Activated CD4-positive, alpha-beta T cell treated with anti-CD3 and anti-CD28 coated beads for 1 hour (primary cell): ENCODE measurements around the gene FAHD1.
"Not testable (repeated sequence)": the region's sequence is repeated elsewhere in the genome, so short reads cannot be mapped to it uniquely, and the experiment has no call there.

Source experiments
- DNase-seq: peaks from one replicate; pipeline ENCODE4 v3.0.0-alpha.2; 2020

FAHD1 gene

DNA sequence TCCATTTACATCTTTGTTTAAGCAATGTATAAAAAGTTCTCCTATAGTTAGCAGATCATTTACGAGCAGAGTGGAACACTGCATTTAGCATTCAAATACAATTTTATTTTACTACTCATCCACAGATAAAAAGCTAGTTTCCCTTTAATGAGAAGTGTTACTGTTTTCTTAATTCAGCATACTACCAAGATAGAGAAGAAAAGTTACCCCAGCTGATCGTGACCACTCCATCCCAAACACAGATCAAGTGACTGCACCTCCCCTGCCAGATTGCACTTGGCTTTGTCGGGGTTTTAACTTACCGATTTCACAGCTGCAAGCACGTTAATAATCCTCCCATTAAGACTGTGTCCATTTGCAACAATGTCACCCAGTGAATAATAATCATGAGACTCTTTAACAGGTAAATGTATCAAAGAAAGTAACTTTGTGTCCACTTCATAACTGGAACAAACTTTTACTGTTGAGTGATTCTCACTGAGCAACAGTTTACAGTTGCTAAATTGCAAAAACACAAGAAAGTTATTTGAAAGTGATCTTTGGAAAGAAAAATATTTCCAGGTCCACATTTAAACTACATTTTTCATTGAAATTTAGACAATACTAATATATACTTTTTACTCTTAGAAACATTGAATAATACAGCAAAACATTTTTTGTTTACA, 30.6 kb downstream of the FAHD1 start:
- DNase-seq = no peak

DNA sequence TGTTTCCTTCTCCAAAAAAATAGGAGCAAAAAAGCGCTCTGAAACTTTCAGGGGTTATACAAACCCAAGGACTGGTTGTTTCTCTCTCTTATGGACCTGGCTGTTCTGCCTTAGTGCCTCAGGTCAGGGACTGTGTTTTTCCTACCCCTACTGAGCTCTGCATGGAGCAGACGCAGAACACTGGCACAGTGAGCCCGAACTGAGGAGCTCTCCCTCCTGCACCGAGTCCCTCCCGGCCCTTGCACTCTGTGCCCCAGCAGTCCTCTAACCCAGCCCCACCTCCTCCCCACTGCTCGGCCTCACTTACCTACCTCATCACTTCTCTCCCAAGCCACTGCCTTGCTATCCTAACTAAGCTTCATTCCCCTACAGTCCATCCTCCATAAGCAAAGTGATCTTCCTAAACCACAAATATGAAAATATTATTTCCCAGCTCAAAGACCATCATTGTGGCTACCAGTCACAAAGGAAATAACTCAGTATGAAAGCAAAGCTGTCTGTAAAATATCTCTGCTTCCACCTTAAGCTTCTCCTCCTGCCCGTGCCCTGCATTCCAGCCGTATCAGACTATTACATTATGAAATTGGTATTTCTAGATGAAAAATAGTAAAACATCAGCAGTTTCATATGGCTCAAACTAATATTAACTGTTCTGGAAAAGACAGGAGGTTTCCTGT, 31.3 kb downstream of the FAHD1 start:
- no peak for DNase-seq

DNA sequence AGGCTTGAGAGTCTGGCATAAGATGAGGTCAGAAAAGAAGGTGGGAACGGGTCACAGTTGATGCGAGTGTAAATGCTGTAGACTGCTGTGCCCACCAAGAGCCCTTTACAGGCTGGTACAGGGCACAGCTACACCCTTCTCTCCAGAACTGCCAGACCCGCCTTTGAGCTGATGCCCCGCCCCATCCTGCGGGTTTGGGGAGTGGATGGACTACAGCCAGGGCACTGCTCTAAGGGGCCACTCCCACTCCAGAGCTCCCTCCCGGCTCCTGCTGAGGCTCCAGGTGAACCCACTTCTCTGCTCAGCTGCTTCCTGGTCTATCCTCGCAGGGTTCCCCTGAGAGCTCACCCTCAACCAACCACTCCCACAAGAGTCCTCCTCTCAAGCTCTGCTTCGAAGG, 32.6 kb downstream of the FAHD1 start:
- no peak for DNase-seq

DNA sequence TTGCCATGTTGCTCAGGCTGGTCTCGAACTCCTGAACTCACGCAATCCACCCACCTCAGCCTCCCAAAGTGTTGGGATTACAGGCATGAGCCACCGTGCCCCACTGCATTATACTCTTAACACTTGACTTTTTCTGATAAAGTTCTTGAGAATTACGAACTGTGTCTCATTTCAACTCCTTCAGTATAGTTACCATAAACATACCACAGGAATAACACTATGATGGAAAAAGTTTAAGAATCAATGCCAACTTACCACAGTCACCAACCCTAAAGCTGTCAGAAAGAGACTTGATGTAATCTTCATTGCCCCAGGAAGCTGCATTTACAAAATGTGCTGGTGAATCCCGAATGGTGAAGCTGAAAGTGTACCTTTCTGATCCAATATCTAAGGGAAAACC, 34.7 kb downstream of the FAHD1 start:
- no peak for DNase-seq

DNA sequence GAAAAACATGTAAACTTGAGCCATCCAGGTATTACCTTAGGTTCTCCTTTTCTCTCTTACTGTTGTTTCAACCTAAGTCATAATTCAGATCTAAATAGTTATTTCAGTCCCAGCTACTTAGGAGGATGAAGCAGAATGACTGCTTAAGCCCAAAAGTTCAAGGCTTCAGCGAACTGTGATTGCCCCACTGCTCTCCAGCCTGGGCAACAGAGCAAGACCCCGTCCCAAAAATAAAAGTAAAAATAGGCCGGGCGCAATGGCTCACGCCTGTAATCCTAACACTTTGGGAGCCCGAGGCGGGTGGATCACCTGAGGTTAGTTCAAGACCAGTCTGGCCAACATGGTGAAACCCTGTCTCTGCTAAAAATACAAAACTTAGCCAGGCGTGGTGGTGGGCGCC, 35.4 kb downstream of the FAHD1 start:
- DNase-seq = no peak

DNA sequence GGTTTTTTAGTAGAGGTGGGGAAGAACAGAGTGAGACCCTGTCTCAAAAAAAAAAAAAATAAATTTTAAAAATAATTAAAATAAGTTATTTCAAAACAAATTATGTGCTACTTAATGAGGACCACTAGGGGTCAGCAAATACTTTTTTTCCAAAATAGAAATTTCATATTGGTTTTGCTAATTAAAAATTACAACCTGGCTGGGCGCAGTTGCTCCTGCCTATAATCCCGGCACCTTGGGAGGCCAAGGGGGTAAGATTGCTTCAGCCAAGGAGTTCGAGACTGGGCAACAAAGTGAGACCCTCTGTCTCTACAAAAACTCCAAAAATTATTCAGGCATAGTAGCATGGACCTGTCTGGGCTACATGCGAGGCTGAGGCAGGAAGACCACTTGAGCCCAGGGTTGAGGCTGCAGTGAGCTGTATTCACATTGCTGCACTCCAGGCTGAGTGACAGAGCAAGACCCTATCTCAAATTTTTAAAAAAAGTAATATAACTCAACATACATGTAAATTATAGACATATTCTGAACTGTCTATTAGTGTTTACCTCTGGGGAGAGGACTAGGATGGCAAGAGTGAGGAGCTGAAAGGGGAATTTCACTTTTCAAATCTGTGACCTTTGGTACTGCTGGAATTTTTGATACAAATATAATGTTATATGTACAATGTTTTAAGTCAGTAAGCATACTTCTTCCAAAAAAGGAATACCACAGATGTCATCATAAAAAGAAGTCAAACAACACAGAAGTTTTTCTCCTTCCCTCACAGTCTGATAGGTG, 36.9 kb downstream of the FAHD1 start:
- no peak for DNase-seq

DNA sequence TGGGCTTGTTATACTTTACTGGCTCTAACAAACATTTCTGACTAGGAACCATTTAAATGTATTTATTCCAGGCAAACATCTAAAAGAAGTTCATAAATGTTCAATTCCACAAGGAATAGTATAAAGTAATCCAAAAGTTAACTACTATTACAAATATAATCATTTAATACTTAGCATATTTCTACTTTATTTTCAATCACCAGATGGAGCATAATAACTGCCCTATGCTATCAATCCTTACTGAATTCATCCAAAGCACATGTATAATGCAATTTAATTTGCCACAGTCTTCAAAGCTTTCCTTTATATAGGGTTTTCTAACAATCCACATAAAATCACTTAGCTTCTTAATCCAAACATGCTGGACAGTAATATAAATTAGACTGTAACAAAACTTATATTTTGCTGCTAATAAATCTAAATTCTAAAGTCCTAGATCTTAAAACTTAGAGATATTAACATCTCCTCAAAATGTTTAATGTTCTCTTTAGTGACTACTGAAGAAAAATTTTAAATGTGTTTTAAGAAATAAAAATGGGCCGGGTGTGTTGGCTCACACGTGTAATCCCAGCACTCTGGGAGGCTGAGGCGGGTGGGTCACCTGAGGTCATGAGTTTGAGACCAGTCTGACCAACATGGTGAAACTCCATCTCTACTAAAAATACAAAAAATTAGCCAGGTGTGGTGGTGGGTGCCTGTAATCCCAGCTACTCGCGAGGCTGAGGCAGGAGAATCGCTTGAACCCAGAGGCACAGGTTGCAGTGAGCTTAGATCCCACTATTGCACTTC, 39.1 kb downstream of the FAHD1 start:
- no peak for DNase-seq

DNA sequence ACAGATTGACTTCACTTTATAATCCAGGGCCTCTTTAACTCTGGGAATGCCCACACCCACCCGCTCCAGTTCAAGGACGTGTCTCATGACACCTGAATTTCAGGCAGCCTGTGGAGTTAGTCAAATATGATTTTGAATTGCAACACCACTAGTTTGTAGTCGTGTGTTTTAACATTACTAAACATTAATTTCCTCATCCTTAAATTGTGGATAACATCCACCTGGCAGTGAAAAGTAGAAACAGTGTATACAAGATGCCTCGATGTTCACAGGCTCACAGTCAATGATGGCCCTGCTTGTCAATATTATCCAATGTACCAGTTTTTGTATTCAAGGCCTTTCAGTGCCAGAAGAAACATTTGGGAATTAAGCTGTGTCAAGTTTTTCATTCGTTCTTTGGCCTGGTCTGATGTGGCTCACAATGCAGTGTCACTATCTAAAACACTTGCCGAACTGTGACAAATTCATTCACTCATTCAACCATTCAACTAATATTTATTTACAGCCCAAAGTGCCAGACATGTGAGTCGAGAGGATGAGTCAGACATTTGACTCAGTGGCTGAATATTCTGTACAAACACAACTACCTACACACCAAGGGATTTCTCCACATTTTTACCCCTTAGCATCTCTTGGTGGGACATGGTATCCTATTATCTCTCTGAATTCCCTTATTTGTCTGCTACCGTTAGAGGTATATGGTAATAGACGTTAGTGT, 43.5 kb downstream of the FAHD1 start:
- DNase-seq = no peak

DNA sequence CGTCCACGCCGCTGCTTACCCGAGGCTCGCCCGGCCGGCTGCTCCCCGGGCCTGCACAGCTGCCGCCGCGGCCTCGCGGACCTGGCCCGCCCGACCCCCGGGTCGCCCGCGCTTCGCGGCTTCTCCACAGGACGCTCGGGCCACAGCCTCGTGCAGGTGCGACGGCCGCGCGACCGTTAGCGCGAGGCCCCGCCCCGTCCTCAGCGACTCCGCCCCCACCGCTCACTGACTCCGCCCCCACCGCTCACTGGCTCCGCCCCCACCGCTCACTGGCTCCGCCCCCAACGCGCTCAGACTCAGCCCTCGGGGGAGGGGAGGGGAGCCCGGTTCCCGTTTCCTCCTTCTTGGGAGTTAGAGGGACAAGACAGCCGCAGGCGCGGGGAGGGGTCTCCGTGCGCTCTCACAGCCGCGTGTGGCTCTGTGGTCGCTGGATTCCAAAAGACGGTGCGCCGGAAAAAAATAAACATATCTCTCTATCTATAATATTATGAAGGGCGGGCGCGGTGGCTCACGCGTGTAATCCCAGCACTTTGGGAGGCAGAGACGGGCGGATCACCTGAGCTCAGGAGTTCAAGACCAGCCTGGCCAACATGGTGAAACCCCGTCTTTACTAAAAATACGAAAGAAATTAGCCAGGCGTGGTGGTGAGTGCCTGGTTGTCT, 45.1 kb downstream of the FAHD1 start, which contains the start of gene MEIOB:
TSS of gene MEIOB (minus strand) at position 191 of the 662 bp plus-strand sequence. CDS start 3,989 bp downstream, outside the sequence.
- DNase-seq = peak; percentile 14

DNA sequence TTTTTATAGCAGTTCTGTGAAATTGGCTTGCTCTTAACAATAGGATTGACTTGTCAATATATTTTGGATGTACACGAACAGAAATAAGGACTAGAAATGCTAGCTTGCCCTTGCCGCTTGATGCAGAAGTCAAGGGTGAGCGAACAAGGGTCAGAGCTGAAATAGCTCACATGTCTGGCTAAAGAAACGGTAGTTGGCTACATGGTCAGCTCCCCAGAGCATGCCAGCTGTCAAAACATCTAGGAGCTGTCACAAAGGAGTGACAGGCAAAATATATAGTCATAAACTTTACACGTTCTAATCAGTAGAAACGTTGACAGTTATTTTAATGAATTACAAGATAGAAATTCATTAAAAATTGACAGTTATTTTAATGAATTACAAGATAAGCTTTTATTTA, 47.8 kb downstream of the FAHD1 start:
- no peak for DNase-seq

DNA sequence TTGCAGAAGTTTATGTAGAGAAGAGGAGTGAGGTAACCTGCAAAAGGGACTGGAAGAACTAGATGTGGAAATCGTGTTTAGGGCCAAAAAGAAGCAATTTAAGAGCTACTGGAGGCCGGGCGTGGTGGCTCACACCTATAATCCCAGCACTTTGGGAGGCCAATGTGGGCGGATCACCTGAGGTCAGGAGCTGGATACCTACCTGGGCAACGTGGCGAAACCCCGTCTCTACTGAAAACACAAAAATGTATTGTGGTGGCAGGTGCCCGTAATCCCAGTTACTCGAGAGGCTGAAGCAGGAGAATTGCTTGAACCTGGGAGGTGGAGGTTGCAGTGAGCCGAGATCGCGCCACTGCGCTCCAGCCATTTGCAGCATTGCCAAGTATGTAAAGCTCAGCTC, 49.1 kb downstream of the FAHD1 start:
- not testable (repeated sequence) for DNase-seq

DNA sequence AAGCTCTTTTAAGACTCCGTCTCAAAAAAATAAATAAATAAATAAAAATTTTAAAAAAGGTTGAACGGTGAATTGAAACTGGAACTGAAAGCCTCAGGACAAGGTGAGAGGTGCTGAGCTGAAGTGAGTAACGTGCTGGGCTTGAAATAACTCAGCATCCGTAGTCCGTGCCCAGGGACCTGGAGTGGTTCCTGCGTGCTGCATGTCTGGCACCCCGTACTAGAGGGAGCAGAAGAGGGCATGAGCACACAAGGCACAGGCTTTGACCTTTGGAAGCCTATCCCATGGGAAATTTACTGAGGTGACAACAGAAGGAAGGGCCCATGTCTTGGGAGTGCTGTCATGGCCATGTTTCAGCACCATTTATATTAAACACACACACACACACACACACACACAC, 49.5 kb downstream of the FAHD1 start:
- DNase-seq = no peak

DNA sequence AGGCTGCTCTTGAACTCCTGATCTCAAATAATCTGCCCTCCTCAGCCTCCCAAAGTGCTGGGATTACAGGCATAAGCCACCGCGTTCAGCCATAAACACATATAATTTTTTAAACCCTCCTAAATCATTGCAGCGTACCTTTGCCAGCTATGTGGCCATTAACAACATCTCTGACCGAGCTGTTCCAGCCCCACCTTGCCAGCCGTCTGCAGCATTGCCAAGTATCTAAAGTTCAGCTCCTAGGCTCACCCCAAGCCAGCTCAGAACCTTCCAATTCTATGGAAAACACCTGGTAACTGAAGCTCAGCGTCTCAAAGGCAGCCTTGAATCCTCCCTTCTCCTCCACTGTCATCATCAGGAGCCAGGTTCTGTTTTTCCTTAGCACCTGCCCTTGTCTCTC, 50.1 kb downstream of the FAHD1 start:
- no peak for DNase-seq

DNA sequence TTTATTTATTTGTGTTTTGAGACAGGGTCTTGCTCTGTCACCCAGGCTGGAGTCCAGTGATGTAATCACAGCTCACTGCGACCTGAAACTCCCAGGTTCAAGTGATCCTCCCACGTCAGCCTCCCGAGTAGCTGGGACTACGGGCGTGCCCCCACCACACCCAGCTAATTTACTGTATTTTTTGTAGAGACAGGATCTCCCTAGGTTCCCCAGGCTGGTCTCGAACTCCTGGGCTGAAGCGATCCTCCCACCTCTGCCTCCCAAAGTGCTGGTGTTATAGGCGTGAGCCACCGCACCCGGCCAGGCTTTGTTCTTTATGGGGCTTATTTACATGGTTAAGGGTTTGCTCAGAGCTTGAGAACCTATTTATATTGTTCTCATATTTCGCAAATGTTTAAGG, 50.8 kb downstream of the FAHD1 start:
- no peak for DNase-seq

DNA sequence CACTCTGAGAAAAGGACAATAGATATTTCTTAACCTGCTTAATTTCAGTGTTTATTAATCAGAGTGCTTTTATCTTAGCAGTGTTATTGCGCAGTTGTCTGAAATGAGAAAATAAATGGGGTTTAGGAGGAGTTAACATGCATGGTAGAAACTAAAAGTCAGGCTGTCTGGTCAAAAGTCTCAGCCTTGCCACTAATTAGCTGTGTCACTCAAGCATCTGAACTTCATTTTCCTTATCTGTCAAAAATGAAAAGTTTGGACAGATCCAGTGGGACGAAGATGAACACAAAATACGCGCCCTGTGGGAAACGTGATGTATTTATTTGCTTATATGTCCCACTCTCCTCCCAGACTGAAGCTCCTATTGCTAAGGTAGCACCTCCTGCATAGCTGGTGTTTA, 51.2 kb downstream of the FAHD1 start:
- no peak for DNase-seq
